Testis (tissue), 3 donors: ENCODE data around the gene NRXN3. TPM values are rescaled to one million over a fixed set of nuclear protein-coding genes. Genes with fewer than 3 reads are reported as not detected.
"Not testable (repeated sequence)": the region's sequence is repeated elsewhere in the genome, so short reads cannot be mapped to it uniquely, and the experiment has no call there.

ENCODE experiments used
- DNase-seq: peaks from one replicate; pipeline ENCODE4 v3.0.0-alpha.2; 2019
- H3K27ac ChIP-seq, 2 donors: fragments of 200-600 bp; sonication (generic); one replicate each; pipeline ENCODE4 v1.5.1; 2019
- H3K27me3 ChIP-seq: fragments of 200-600 bp; sonication (generic); one replicate; pipeline ENCODE4 v1.5.1; 2019
- H3K36me3 ChIP-seq: fragments of 200-600 bp; sonication (generic); one replicate; pipeline ENCODE4 v1.5.1; 2017; ENCODE audit warnings: low read depth; ENCODE audit errors: missing control alignments
- H3K4me1 ChIP-seq: fragments of 200-600 bp; sonication (generic); one replicate; pipeline ENCODE4 v1.5.1; 2019
- H3K4me3 ChIP-seq, 2 donors: fragments of 200-600 bp; sonication (generic); one replicate each; pipeline ENCODE4 v1.5.1; 2017 to 2019
- H3K9me3 ChIP-seq: fragments of 200-600 bp; sonication (generic); one replicate; pipeline ENCODE4 v1.5.1; 2017
- CTCF ChIP-seq, 3 experiments: fragments of 450-650 bp in 2 of 3; fragments of 200-600 bp in 1 of 3; sonication (generic) in 1 of 3; IDR thresholded peaks; one replicate each; pipeline ENCODE4 v1.5.1; 2016 to 2019; ENCODE audit warnings: antibody characterized with exemption in 3 of 3, mild to moderate bottlenecking in 2 of 3, moderate library complexity in 1 of 3
- POLR2A ChIP-seq: fragments of 450-650 bp; IDR thresholded peaks from one replicate; pipeline ENCODE4 v1.6.1; 2017; ENCODE audit warnings: antibody characterized with exemption, mild to moderate bottlenecking, moderate library complexity
- WGBS, 2 donors: methylation state at CpG; one replicate each; pipeline ENCODE4 v1.1.5; 2018; 5-methylcytosine and 5-hydroxymethylcytosine counted together
- intact Hi-C: fragments of 100-400 bp; cut with DNase I; formaldehyde crosslinking; loops from one replicate; pipeline ENCODE4 v1.15.1; 2023; ENCODE audit warnings: low total_unique reads
- polyA plus RNA-seq: library from polyadenylated mRNA; stranded (reverse); fragments of 350-450 nt; fragmentation: Illumina TruSeq; extraction: RNeasy Lipid Tissue Mini Kit (QIAGEN cat#74804); gene quantifications from one replicate; pipeline ENCODE4 v1.2.3, GENCODE V29; 2014; ENCODE audit warnings: low read depth, low replicate concordance; ENCODE audit not compliant: insufficient read depth
- total RNA-seq, 2 donors: library from RNA; depleted of rRNA; stranded (reverse); fragments of >200 nt; gene quantifications; one replicate each; pipeline ENCODE4 v1.2.3, GENCODE V29; 2016

The NRXN3 gene
- total and polyA plus RNA-seq, 3 donors from 2014 or later: 3.5 to 8.0 (median 3.9) TPM

- H3K4me3 ChIP-seq: no peak overlapping the region
- no peak for DNase-seq
- no peaks in the 10 kb centered on the region for H3K36me3 ChIP-seq
- H3K27ac ChIP-seq: no peak overlapping the region
- no peak for TF ChIP-seq CTCF (IDR thresholded peaks at IDR 0.05)
- TF ChIP-seq POLR2A: no peak
- intact Hi-C loops: no loop called here
- 68 to 81% methylated on average over 5 of the region's 5 CpGs for WGBS, 2 donors
- H3K4me1 ChIP-seq: no peaks in the 10 kb centered on the region
- no peaks in the 10 kb centered on the region for H3K27me3 ChIP-seq
- H3K9me3 ChIP-seq: no peaks in the 10 kb centered on the region
These were observed 309.1 kb downstream of the NRXN3 start for GRCh38 chr14:78479127-78479780.

- H3K27ac ChIP-seq: no peak overlapping the region
- no peak for DNase-seq
- H3K4me1 ChIP-seq: no peaks in the 10 kb centered on the region
- no peaks in the 10 kb centered on the region for H3K9me3 ChIP-seq
- intact Hi-C loops: no loop called here
- no peaks in the 10 kb centered on the region for H3K36me3 ChIP-seq
- TF ChIP-seq POLR2A: no peak
- TF ChIP-seq CTCF (IDR thresholded peaks at IDR 0.05): no peak
- no peak overlapping the region for H3K4me3 ChIP-seq
- H3K27me3 ChIP-seq: no peaks in the 10 kb centered on the region
- WGBS, 2 donors: 72 to 95% methylated on average over 2 of the region's 2 CpGs
These were observed 313.9 kb downstream of the NRXN3 start for GRCh38 chr14:78484028-78484427.

GRCh38 chr14:78486081-78486480 lies 315.9 kb downstream of the NRXN3 start:
- no peak for TF ChIP-seq CTCF (IDR thresholded peaks at IDR 0.05)
- TF ChIP-seq POLR2A: no peak

GRCh38 chr14:78486621-78487020 lies 316.4 kb downstream of the NRXN3 start:
- 69 to 90% methylated on average over 1 of the region's 1 CpG for WGBS, 2 donors
- intact Hi-C loops: no loop called here

More at GRCh38 chr14:78486081-78486480, 315.9 kb downstream of the NRXN3 start:
- DNase-seq: no peak
- H3K4me1 ChIP-seq: no peaks in the 10 kb centered on the region
- no peak overlapping the region for H3K4me3 ChIP-seq
- H3K9me3 ChIP-seq: no peaks in the 10 kb centered on the region
- no peaks in the 10 kb centered on the region for H3K27me3 ChIP-seq
- no peak overlapping the region for H3K27ac ChIP-seq
- H3K36me3 ChIP-seq: no peaks in the 10 kb centered on the region
- intact Hi-C loops: no loop called here

GRCh38 chr14:78487573-78487972 lies 317.4 kb downstream of the NRXN3 start:
- H3K36me3 ChIP-seq, H3K27ac ChIP-seq, DNase-seq, H3K9me3 ChIP-seq, H3K27me3 ChIP-seq, H3K4me1 ChIP-seq, H3K4me3 ChIP-seq, intact Hi-C loops: not testable (repeated sequence)
- 71 to 74% methylated on average over 2 of the region's 2 CpGs for WGBS, 2 donors

More at GRCh38 chr14:78486621-78487020, 316.4 kb downstream of the NRXN3 start:
- Histone ChIP-seq H3K4me3 (no peak overlapping the region), H3K27ac (no peak overlapping the region), H3K27me3 (no peaks in the 10 kb centered on the region), H3K4me1 (no peaks in the 10 kb centered on the region), H3K9me3 (no peaks in the 10 kb centered on the region), H3K36me3 (no peaks in the 10 kb centered on the region)
- TF ChIP-seq POLR2A: no peak
- no peak for TF ChIP-seq CTCF (IDR thresholded peaks at IDR 0.05)
- no peak for DNase-seq
